BJ (cell line): ENCODE results near the gene E2F3. TPM values are rescaled to one million over a fixed set of nuclear protein-coding genes. Genes with fewer than 3 reads are reported as not detected.

ENCODE experiments used
- CTCF ChIA-PET: fragments of 350-600 bp; formaldehyde crosslinking; extraction: SDS; loops from one replicate; lab custom pipeline; 2021; ENCODE audit warnings: antibody characterized with exemption, inconsistent platforms; lab: Yijun Ruan, JAX
- POLR2A ChIA-PET: fragments of 300-600 bp; sonication (Branson Sonifier 250); formaldehyde crosslinking; extraction: SDS; loops from one replicate; lab custom pipeline; 2021; ENCODE audit warnings: antibody characterized with exemption; lab: Charles Lee
- DNase-seq: peaks from one replicate; pipeline ENCODE4 v3.0.0-alpha.2; 2011; ENCODE audit warnings: low read depth
- H3K27me3 ChIP-seq: 2 replicates; pipeline ENCODE4 v1.6.0; 2011; ENCODE audit warnings: low read length; ENCODE audit not compliant: control insufficient read depth, insufficient read depth
- H3K36me3 ChIP-seq: 2 replicates; pipeline ENCODE4 v1.5.1; 2011; ENCODE audit warnings: low read length; ENCODE audit not compliant: control insufficient read depth, insufficient read depth
- H3K4me3 ChIP-seq: 2 replicates; pipeline ENCODE4 v1.5.1; 2011; ENCODE audit warnings: low read depth, mild to moderate bottlenecking, control low read depth, low read length
- CTCF ChIP-seq: IDR thresholded peaks from 2 replicates; pipeline ENCODE4 v1.5.1; 2011; ENCODE audit warnings: low read depth, mild to moderate bottlenecking, control low read depth, inconsistent platforms, low read length, moderate library complexity; ENCODE audit not compliant: insufficient read depth
- polyA plus RNA-seq: library from polyadenylated mRNA; depleted of rRNA; stranded (reverse); fragments of >200 nt; gene quantifications from 2 replicates; pipeline ENCODE4 v1.2.3, GENCODE V29; 2011

E2F3 gene
- polyA plus RNA-seq, 1 experiment = 7.0 TPM

GRCh38 chr6:20486641-20487040 is 85.0 kb downstream of the E2F3 start:
- DNase-seq = no peak
- Histone ChIP-seq H3K36me3 (peaks cover 10% of the 10 kb centered on the region), H3K27me3 (no peaks in the 10 kb centered on the region), H3K4me3 (no peak overlapping the region)
- ChIA-PET CTCF (interaction anchor here (1.1 kb wide), 1 partner anchor 11 kb away, joined by 4 read pairs; no protein-coding TSS in a partner anchor), POLR2A (no interaction called here)
- TF ChIP-seq CTCF = no peak

GRCh38 chr6:20487669-20488375 is 86.1 kb downstream of the E2F3 start:
- Histone ChIP-seq H3K4me3 (no peak overlapping the region), H3K36me3 (peaks cover 9% of the 10 kb centered on the region), H3K27me3 (no peaks in the 10 kb centered on the region)
- ChIA-PET CTCF (no interaction called here), POLR2A (no interaction called here)
- no peak for DNase-seq
- TF ChIP-seq CTCF = no peak

GRCh38 chr6:20490591-20490990 is 88.9 kb downstream of the E2F3 start:
- POLR2A ChIA-PET = no interaction called here
- H3K27me3 ChIP-seq = no peaks in the 10 kb centered on the region
- TF ChIP-seq CTCF = no peak
- no peak overlapping the region for H3K4me3 ChIP-seq
- peaks cover 9% of the 10 kb centered on the region for H3K36me3 ChIP-seq
- CTCF ChIA-PET = no interaction called here
- DNase-seq = no peak

GRCh38 chr6:20492099-20492498 is 90.4 kb downstream of the E2F3 start:
- DNase-seq = no peak
- Histone ChIP-seq H3K36me3 (peaks cover 9% of the 10 kb centered on the region), H3K4me3 (no peak overlapping the region), H3K27me3 (no peaks in the 10 kb centered on the region)
- POLR2A ChIA-PET = no interaction called here
- TF ChIP-seq CTCF = no peak
- CTCF ChIA-PET = interaction anchor here (0.9 kb wide), 1 partner anchor 101 kb away, joined by 3 read pairs; no protein-coding TSS in a partner anchor

GRCh38 chr6:20497216-20498040 is 95.7 kb downstream of the E2F3 start:
- no peak overlapping the region for H3K4me3 ChIP-seq
- no peaks in the 10 kb centered on the region for H3K27me3 ChIP-seq
- CTCF ChIA-PET = interaction anchor here (1.0 kb wide), 2 partner anchors 11 to 31 kb away, joined by 3 to 4 read pairs; no protein-coding TSS in a partner anchor
- H3K36me3 ChIP-seq = no peaks in the 10 kb centered on the region
- DNase-seq = peak; percentile 64
- POLR2A ChIA-PET = no interaction called here
- TF ChIP-seq CTCF = no peak
